ENCODE results near the gene SCNN1G.

SCNN1G gene

DNA sequence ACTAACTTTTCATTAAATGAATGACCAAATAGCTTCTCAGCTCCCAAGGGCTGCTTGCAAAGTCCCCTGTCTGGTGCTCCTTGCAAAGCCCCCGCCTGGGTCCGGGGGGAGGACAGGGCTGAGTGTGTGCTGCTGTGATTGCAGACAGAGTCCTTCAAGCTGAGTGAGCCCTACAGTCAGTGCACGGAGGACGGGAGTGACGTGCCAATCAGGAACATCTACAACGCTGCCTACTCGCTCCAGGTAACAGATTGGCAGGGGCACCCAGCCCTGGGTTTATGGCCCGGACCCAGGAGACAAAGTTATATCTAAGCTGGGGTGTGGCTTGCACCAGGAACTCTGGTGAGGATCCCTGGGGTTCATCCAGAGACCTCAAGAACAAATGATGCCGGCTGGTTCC, 27.1 kb downstream of the SCNN1G start:
- DNase-seq (ENCODE audit: low read depth), result no peak
- peaks cover 17% of the 10 kb centered on the region for H3K27me3 ChIP-seq (replicated peaks; ENCODE audit: control insufficient read depth, insufficient read depth, low read length)
- H3K4me3 ChIP-seq (ENCODE audit: low read length), result no peak overlapping the region
- H3K4me1 ChIP-seq (ENCODE audit: control insufficient read depth, insufficient read depth, low read length), result no peaks in the 10 kb centered on the region
- no peaks in the 10 kb centered on the region for H3K36me3 ChIP-seq (ENCODE audit: control insufficient read depth, insufficient read depth, low read length, severe bottlenecking)
- no peaks in the 10 kb centered on the region for H3K9me3 ChIP-seq (ENCODE audit: control insufficient read depth, low read length)
- no peak overlapping the region for H3K9ac ChIP-seq (ENCODE audit: low read length)

- Histone ChIP-seq H3K27me3 (replicated peaks; ENCODE audit: control insufficient read depth, insufficient read depth, low read length) (peaks cover 8% of the 10 kb centered on the region), H3K4me3 (ENCODE audit: low read length) (no peak overlapping the region), H3K9me3 (ENCODE audit: control insufficient read depth, low read length) (no peaks in the 10 kb centered on the region), H3K36me3 (ENCODE audit: control insufficient read depth, insufficient read depth, low read length, severe bottlenecking) (no peaks in the 10 kb centered on the region), H3K4me1 (ENCODE audit: control insufficient read depth, insufficient read depth, low read length) (no peaks in the 10 kb centered on the region), H3K9ac (ENCODE audit: low read length) (no peak overlapping the region)
- no peak for DNase-seq (ENCODE audit: low read depth)
Measured at GRCh38 chr16:23213831-23214230, 31.3 kb downstream of the SCNN1G start.

DNA sequence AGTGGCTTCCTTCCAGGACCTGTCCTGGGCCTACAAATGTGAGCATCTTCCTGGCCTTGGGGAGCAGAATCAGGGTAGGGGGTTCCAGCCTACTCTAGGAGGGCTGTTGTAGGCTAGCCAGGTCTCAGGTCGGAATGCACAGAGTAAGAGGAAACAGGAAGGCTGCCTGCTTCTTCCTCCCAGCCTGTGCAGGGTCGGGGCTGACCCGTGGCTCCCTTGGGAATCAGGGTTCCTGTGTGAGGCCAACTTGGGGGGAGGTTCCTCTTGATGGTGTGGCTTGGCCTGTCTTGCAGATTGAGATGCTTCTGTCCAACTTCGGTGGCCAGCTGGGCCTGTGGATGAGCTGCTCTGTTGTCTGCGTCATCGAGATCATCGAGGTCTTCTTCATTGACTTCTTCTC, 32.3 kb downstream of the SCNN1G start:
- H3K9me3 ChIP-seq (ENCODE audit: control insufficient read depth, low read length), result no peaks in the 10 kb centered on the region
- no peaks in the 10 kb centered on the region for H3K4me1 ChIP-seq (ENCODE audit: control insufficient read depth, insufficient read depth, low read length)
- H3K36me3 ChIP-seq (ENCODE audit: control insufficient read depth, insufficient read depth, low read length, severe bottlenecking), result no peaks in the 10 kb centered on the region
- no peak for DNase-seq (ENCODE audit: low read depth)
- no peak overlapping the region for H3K9ac ChIP-seq (ENCODE audit: low read length)
- peaks cover 8% of the 10 kb centered on the region for H3K27me3 ChIP-seq (replicated peaks; ENCODE audit: control insufficient read depth, insufficient read depth, low read length)
- no peak overlapping the region for H3K4me3 ChIP-seq (ENCODE audit: low read length)

GRCh38 chr16:23215435-23215834, 32.9 kb downstream of the SCNN1G start:
- no peaks in the 10 kb centered on the region for H3K4me1 ChIP-seq (ENCODE audit: control insufficient read depth, insufficient read depth, low read length)
- no peak overlapping the region for H3K9ac ChIP-seq (ENCODE audit: low read length)
- no peak for DNase-seq (ENCODE audit: low read depth)
- peaks cover 8% of the 10 kb centered on the region for H3K27me3 ChIP-seq (replicated peaks; ENCODE audit: control insufficient read depth, insufficient read depth, low read length)
- no peaks in the 10 kb centered on the region for H3K9me3 ChIP-seq (ENCODE audit: control insufficient read depth, low read length)
- no peak overlapping the region for H3K4me3 ChIP-seq (ENCODE audit: low read length)
- H3K36me3 ChIP-seq (ENCODE audit: control insufficient read depth, insufficient read depth, low read length, severe bottlenecking), result no peaks in the 10 kb centered on the region

DNA sequence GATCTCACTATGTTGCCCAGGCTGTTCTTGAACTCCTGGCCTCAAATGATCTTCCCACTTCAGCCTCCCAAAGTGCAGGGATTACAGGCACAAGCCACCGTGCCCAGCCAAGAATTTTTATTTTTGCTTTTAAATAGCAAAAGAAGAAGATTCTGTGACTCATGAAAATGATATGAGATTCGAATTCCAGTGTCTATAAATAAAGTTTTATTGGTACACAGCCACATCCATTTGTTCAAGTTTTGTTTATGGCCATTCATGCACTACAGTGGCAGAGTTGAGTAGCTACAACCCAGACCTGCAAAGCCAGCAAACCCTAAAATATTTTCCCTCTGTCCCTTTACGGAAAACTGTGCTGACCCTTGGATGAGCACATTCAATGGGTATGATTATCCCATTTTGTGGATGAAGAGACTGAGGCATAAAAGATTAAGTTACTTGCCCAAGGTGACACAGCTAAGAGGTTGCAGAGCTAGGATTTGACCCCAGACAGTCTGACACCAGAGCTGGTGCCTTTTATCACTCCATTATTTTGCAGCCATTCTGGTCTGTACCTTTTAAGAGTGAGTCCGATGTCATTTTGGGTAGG, 34.2 kb downstream of the SCNN1G start:
- H3K9me3 ChIP-seq (ENCODE audit: control insufficient read depth, low read length), result no peaks in the 10 kb centered on the region
- no peaks in the 10 kb centered on the region for H3K4me1 ChIP-seq (ENCODE audit: control insufficient read depth, insufficient read depth, low read length)
- no peak overlapping the region for H3K9ac ChIP-seq (ENCODE audit: low read length)
- H3K27me3 ChIP-seq (replicated peaks; ENCODE audit: control insufficient read depth, insufficient read depth, low read length), result peaks cover 8% of the 10 kb centered on the region
- no peak for DNase-seq (ENCODE audit: low read depth)
- H3K4me3 ChIP-seq (ENCODE audit: low read length), result no peak overlapping the region
- no peaks in the 10 kb centered on the region for H3K36me3 ChIP-seq (ENCODE audit: control insufficient read depth, insufficient read depth, low read length, severe bottlenecking)

DNA sequence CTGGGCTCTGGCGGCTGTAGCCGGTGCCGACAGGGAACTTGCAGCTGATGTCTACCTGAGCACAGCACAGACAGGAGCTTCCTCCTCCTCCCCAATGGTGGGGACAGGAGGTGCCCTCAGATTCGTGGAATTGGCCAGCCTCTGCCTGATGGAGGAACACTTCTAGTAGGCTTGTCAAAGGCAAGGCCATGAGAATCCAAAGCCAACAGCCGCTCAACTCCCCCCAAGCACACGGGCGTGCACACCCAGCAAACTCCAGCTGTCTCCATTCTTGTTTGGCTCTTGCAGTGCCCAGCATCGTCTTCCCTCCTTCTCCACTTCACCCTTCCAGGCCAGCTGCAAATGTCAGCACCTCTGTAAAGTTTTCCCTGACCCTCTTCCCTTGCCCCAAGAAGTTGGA, 35.1 kb downstream of the SCNN1G start:
- Histone ChIP-seq H3K9ac (ENCODE audit: low read length) (no peak overlapping the region), H3K4me3 (ENCODE audit: low read length) (no peak overlapping the region), H3K4me1 (ENCODE audit: control insufficient read depth, insufficient read depth, low read length) (no peaks in the 10 kb centered on the region), H3K9me3 (ENCODE audit: control insufficient read depth, low read length) (no peaks in the 10 kb centered on the region), H3K27me3 (replicated peaks; ENCODE audit: control insufficient read depth, insufficient read depth, low read length) (peaks cover 8% of the 10 kb centered on the region), H3K36me3 (ENCODE audit: control insufficient read depth, insufficient read depth, low read length, severe bottlenecking) (no peaks in the 10 kb centered on the region)
- no peak for DNase-seq (ENCODE audit: low read depth)

GRCh38 chr16:23222929-23223328, 40.4 kb downstream of the SCNN1G start:
- peaks cover 12% of the 10 kb centered on the region for H3K27me3 ChIP-seq (replicated peaks; ENCODE audit: control insufficient read depth, insufficient read depth, low read length)
- H3K36me3 ChIP-seq (ENCODE audit: control insufficient read depth, insufficient read depth, low read length, severe bottlenecking), result no peaks in the 10 kb centered on the region
- no peak overlapping the region for H3K4me3 ChIP-seq (ENCODE audit: low read length)
- no peaks in the 10 kb centered on the region for H3K4me1 ChIP-seq (ENCODE audit: control insufficient read depth, insufficient read depth, low read length)
- no peak for DNase-seq (ENCODE audit: low read depth)
- no peak overlapping the region for H3K9ac ChIP-seq (ENCODE audit: low read length)
- no peaks in the 10 kb centered on the region for H3K9me3 ChIP-seq (ENCODE audit: control insufficient read depth, low read length)

DNA sequence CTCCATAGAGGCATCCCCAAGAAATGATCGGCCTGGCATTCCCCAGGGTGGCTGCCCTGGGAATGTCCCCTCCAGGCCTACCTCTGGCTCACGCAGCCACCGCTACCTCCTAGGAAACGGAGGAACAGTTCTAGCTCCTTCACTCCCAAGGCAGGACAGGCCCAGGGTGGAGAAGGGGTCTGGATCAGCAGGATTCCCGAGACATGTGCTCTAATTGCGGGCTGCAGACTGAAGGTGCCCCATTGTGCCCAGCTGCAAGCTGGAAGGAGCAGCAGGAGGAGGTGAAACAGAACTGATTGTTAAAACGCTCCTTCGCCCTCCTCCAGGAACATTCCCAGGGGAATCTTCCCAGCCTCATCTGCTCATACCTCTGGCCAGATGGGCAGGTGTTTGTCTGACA, 40.8 kb downstream of the SCNN1G start:
- Histone ChIP-seq H3K4me1 (ENCODE audit: control insufficient read depth, insufficient read depth, low read length) (no peaks in the 10 kb centered on the region), H3K27me3 (replicated peaks; ENCODE audit: control insufficient read depth, insufficient read depth, low read length) (peaks cover 12% of the 10 kb centered on the region), H3K36me3 (ENCODE audit: control insufficient read depth, insufficient read depth, low read length, severe bottlenecking) (no peaks in the 10 kb centered on the region), H3K4me3 (ENCODE audit: low read length) (no peak overlapping the region), H3K9ac (ENCODE audit: low read length) (no peak overlapping the region), H3K9me3 (ENCODE audit: control insufficient read depth, low read length) (no peaks in the 10 kb centered on the region)
- no peak for DNase-seq (ENCODE audit: low read depth)

DNA sequence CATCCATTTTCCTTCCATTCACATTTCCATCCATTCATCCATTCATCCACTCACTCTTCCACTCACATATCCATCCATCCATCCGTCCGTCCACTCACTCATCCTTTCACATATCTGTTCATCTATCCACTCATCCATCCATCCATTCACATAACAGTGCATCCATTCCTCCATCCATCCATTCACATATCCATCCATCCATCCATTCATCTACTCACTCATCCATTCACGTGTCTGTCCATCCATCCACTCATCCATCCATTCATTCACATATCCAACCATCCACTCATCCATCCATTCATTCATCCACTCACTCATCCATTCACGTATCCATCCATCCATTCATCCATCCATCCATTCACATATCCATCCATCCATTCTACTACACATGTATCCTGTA, 42.6 kb downstream of the SCNN1G start:
- peaks cover 4% of the 10 kb centered on the region for H3K27me3 ChIP-seq (replicated peaks; ENCODE audit: control insufficient read depth, insufficient read depth, low read length)
- H3K36me3 ChIP-seq (ENCODE audit: control insufficient read depth, insufficient read depth, low read length, severe bottlenecking), result no peaks in the 10 kb centered on the region
- H3K4me3 ChIP-seq (ENCODE audit: low read length), result no peak overlapping the region
- H3K4me1 ChIP-seq (ENCODE audit: control insufficient read depth, insufficient read depth, low read length), result no peaks in the 10 kb centered on the region
- H3K9ac ChIP-seq (ENCODE audit: low read length), result no peak overlapping the region
- DNase-seq (ENCODE audit: low read depth), result no peak
- H3K9me3 ChIP-seq (ENCODE audit: control insufficient read depth, low read length), result no peaks in the 10 kb centered on the region

GRCh38 chr16:23225634-23226033, 43.1 kb downstream of the SCNN1G start:
- Histone ChIP-seq H3K9me3 (ENCODE audit: control insufficient read depth, low read length) (no peaks in the 10 kb centered on the region), H3K36me3 (ENCODE audit: control insufficient read depth, insufficient read depth, low read length, severe bottlenecking) (no peaks in the 10 kb centered on the region), H3K9ac (ENCODE audit: low read length) (no peak overlapping the region), H3K4me1 (ENCODE audit: control insufficient read depth, insufficient read depth, low read length) (no peaks in the 10 kb centered on the region), H3K27me3 (replicated peaks; ENCODE audit: control insufficient read depth, insufficient read depth, low read length) (peaks cover 4% of the 10 kb centered on the region), H3K4me3 (ENCODE audit: low read length) (no peak overlapping the region)
- DNase-seq (ENCODE audit: low read depth), result no peak

DNA sequence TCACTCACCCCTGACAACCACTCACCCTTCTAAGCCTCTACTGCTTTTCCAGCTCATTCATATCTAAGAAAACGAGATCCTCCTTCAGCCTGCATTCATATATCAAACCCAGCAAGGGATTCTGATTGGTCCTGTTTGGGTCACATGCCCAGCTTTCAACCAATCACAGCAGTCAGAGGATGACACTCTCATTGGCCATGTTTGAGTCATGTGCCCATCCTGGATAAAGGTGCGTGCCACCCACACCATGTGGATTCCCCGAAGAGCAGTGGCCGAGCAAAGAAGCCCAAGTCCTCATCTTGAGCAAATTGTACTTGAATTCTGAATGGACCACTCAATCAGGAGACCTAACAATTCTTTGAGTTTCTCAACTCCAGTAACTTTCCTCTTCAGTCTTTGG, 45.0 kb downstream of the SCNN1G start:
- no peak overlapping the region for H3K9ac ChIP-seq (ENCODE audit: low read length)
- no peaks in the 10 kb centered on the region for H3K36me3 ChIP-seq (ENCODE audit: control insufficient read depth, insufficient read depth, low read length, severe bottlenecking)
- no peak overlapping the region for H3K4me3 ChIP-seq (ENCODE audit: low read length)
- H3K4me1 ChIP-seq (ENCODE audit: control insufficient read depth, insufficient read depth, low read length), result no peaks in the 10 kb centered on the region
- no peaks in the 10 kb centered on the region for H3K9me3 ChIP-seq (ENCODE audit: control insufficient read depth, low read length)
- peaks cover 4% of the 10 kb centered on the region for H3K27me3 ChIP-seq (replicated peaks; ENCODE audit: control insufficient read depth, insufficient read depth, low read length)
- DNase-seq (ENCODE audit: low read depth), result no peak

GRCh38 chr16:23229714-23230113, 47.2 kb downstream of the SCNN1G start:
- no peaks in the 10 kb centered on the region for H3K4me1 ChIP-seq (ENCODE audit: control insufficient read depth, insufficient read depth, low read length)
- no peaks in the 10 kb centered on the region for H3K36me3 ChIP-seq (ENCODE audit: control insufficient read depth, insufficient read depth, low read length, severe bottlenecking)
- no peaks in the 10 kb centered on the region for H3K9me3 ChIP-seq (ENCODE audit: control insufficient read depth, low read length)
- DNase-seq (ENCODE audit: low read depth), result no peak
- peaks cover 1% of the 10 kb centered on the region for H3K27me3 ChIP-seq (replicated peaks; ENCODE audit: control insufficient read depth, insufficient read depth, low read length)
- H3K4me3 ChIP-seq (ENCODE audit: low read length), result no peak overlapping the region
- H3K9ac ChIP-seq (ENCODE audit: low read length), result no peak overlapping the region

Measured in adipocyte (in vitro differentiated cells).